Ishikawa (cell line): ENCODE data around the gene HHAT.

Source experiments
- CREB1 ChIP-seq: IDR thresholded peaks from 2 replicates; pipeline ENCODE4 v1.6.1; 2012; ENCODE audit warnings: low read depth
- EGR1 ChIP-seq: IDR thresholded peaks from 2 replicates; pipeline ENCODE4 v1.6.1; 2012
- EP300 ChIP-seq: IDR thresholded peaks from 2 replicates; pipeline ENCODE4 v1.6.1; 2012; ENCODE audit warnings: borderline replicate concordance
- MAX ChIP-seq: IDR thresholded peaks from 2 replicates; pipeline ENCODE4 v1.6.1; 2012
- TAF1 ChIP-seq: IDR thresholded peaks from 2 replicates; pipeline ENCODE4 v1.6.1; 2012; ENCODE audit warnings: low read depth, mild to moderate bottlenecking
- YY1 ChIP-seq: IDR thresholded peaks from 2 replicates; pipeline ENCODE4 v1.6.1; 2012; ENCODE audit warnings: low read depth

GRCh38 chr1:210310562-210311153 is 18.0 kb upstream of the HHAT start:
- no peak for TF ChIP-seq EGR1
- TF ChIP-seq CREB1, result no peak
- no peak for TF ChIP-seq YY1
- no peak for TF ChIP-seq EP300
- TF ChIP-seq TAF1, result no peak
- TF ChIP-seq MAX, result no peak
